ENCODE data around the gene MGAT2.

MGAT2 gene

GRCh38 chr14:49619730-49620129 is 869 bp upstream of the MGAT2 start:
- TF ChIP-seq TSHZ2 (CRISPR knock-in tag; IDR thresholded peaks at IDR 0.05) (no peak), ARNTL (CRISPR knock-in tag; IDR thresholded peaks at IDR 0.05; ENCODE audit: borderline replicate concordance, low read depth) (no peak), POU6F1 (CRISPR knock-in tag; IDR thresholded peaks at IDR 0.05; ENCODE audit: borderline replicate concordance, low read depth) (no peak), TOX (CRISPR knock-in tag; IDR thresholded peaks at IDR 0.05; ENCODE audit: borderline replicate concordance) (no peak), BACH2 (CRISPR knock-in tag; IDR thresholded peaks at IDR 0.05; ENCODE audit: borderline replicate concordance) (no peak), CREB5 (CRISPR knock-in tag; IDR thresholded peaks at IDR 0.05; ENCODE audit: low read depth) (no peak), ZNF565 (CRISPR knock-in tag; conservative IDR thresholded peaks at IDR 0.05; ENCODE audit: low read depth) (no peak), ISL1 (CRISPR knock-in tag; IDR thresholded peaks at IDR 0.05) (no peak), GLIS3 (CRISPR knock-in tag; IDR thresholded peaks at IDR 0.05) (no peak), ZFP30 (CRISPR knock-in tag; IDR thresholded peaks at IDR 0.05) (no peak), SNAI2 (CRISPR knock-in tag; IDR thresholded peaks at IDR 0.05) (no peak), RARB (CRISPR knock-in tag; IDR thresholded peaks at IDR 0.05) (no peak), PPARA (CRISPR knock-in tag; IDR thresholded peaks at IDR 0.05; ENCODE audit: borderline replicate concordance) (no peak), TCF4 (CRISPR knock-in tag; IDR thresholded peaks at IDR 0.05; ENCODE audit: borderline replicate concordance) (no peak), ZNF70 (CRISPR knock-in tag; IDR thresholded peaks at IDR 0.05) (no peak), ZC3H10 (CRISPR knock-in tag; IDR thresholded peaks at IDR 0.05) (no peak), CSRNP3 (CRISPR knock-in tag; IDR thresholded peaks at IDR 0.05) (no peak), ZNF8 (CRISPR knock-in tag; IDR thresholded peaks at IDR 0.05) (no peak), PATZ1 (CRISPR knock-in tag; IDR thresholded peaks at IDR 0.05; ENCODE audit: borderline replicate concordance) (no peak), CSDC2 (CRISPR knock-in tag; IDR thresholded peaks at IDR 0.05) (no peak)
- no peak for ATAC-seq

- TF ChIP-seq ARNTL (CRISPR knock-in tag; IDR thresholded peaks at IDR 0.05; ENCODE audit: borderline replicate concordance, low read depth) (no peak), CSRNP3 (CRISPR knock-in tag; IDR thresholded peaks at IDR 0.05) (no peak), PATZ1 (CRISPR knock-in tag; IDR thresholded peaks at IDR 0.05; ENCODE audit: borderline replicate concordance) (no peak), PPARA (CRISPR knock-in tag; IDR thresholded peaks at IDR 0.05; ENCODE audit: borderline replicate concordance) (no peak), CSDC2 (CRISPR knock-in tag; IDR thresholded peaks at IDR 0.05) (no peak), ISL1 (CRISPR knock-in tag; IDR thresholded peaks at IDR 0.05) (no peak), ZNF70 (CRISPR knock-in tag; IDR thresholded peaks at IDR 0.05) (no peak), TCF4 (CRISPR knock-in tag; IDR thresholded peaks at IDR 0.05; ENCODE audit: borderline replicate concordance) (no peak), ZFP30 (CRISPR knock-in tag; IDR thresholded peaks at IDR 0.05) (no peak), TOX (CRISPR knock-in tag; IDR thresholded peaks at IDR 0.05; ENCODE audit: borderline replicate concordance) (no peak), ZC3H10 (CRISPR knock-in tag; IDR thresholded peaks at IDR 0.05) (no peak), RARB (CRISPR knock-in tag; IDR thresholded peaks at IDR 0.05) (no peak), CREB5 (CRISPR knock-in tag; IDR thresholded peaks at IDR 0.05; ENCODE audit: low read depth) (no peak), ZNF8 (CRISPR knock-in tag; IDR thresholded peaks at IDR 0.05) (no peak)
- peak; percentile 50 for ATAC-seq
Measured at GRCh38 chr14:49621114-49621881, 699 bp downstream of the MGAT2 start.
